GM19467 (cell line): ENCODE measurements around the gene URI1.

Experiments
- ATAC-seq: cut with Tn5 transposase; IDR thresholded peaks from one replicate; pipeline ENCODE4 v1.9.1; 2021; ENCODE audit warnings: mild to moderate bottlenecking, moderate library complexity; ENCODE audit not compliant: unreplicated experiment

The URI1 gene

DNA sequence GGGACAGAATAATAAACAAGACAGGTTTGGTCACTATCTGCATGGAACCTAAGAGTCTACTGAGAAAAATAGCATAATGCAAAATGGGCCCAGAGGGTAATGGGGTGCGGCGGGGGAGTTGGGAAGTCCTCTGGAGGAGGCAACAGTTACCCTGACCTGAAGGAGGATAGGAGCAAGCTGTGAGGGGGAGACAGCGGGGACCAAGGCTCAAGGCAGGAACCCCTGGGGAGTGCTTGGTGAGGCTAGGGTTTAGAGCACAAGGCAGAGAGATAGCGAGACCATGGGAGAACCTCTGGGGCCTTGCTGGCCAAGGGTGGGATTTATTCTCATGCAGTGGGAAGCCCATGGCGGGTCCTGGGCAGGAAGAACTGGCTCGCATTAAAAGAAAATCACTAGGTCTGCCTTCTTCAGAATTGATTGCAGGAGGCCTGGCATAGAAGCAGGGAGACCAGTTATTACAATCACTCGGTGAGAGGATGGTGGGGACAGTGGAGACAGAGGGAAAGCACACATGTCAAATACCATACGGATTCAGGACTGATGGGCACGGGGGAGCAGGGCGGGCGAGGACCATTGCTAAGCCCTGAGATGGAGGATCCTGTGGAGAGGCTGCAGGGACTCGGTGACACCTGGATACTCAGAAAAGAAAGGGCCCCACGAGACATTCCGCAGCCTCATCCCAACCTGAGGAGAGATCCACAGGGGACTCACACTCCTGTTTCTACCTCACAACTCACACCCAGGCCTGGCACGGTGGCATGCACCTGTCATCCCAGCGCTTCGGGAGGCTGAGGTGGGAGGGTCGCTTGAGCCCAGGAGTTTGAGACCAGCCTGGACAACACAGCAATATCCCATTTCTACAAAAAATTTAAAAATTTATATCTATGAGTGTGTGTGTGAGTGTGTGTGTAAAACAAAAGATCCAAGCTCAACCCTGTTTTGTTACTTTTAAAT is 110.4 kb downstream of the URI1 start:
- no peak for ATAC-seq

DNA sequence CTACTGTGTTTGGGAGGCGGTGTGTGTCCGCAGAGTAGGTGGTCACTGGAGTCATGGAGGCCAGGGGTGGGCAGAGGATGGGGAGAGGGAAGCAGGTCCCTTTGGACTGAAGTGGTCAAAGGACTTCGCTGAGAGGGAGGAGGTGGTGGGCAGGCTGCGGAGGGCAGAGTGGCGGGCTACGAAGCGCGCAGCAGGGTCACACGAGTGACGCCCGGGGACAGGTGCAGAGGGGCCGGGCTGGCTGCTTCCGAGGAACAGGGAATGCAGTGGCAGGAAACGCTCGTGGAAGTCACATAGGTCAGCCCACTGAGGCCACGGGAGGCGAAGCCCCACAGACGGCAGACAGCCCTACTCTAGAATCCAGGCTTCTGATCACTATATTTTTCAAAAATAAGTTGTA is 111.5 kb downstream of the URI1 start:
- ATAC-seq: no peak

DNA sequence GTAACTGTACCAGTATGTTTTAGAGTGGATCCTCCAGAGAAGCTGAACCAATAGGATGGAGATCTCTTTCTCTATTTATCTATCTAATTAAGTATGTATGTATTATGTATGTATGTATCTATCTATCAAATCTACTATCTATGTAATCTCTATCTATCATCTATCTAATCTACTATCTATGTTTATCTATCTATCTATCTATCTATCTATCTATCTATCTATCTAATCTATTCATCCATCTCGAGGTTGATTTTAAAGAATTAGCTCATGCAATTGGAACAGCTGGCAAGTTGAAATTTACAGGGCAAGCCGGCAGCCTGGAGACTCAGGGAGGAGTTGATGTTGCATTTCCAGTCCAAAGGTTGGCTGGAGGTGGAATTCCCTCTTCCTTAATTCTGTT is 112.2 kb downstream of the URI1 start:
- ATAC-seq: no peak

DNA sequence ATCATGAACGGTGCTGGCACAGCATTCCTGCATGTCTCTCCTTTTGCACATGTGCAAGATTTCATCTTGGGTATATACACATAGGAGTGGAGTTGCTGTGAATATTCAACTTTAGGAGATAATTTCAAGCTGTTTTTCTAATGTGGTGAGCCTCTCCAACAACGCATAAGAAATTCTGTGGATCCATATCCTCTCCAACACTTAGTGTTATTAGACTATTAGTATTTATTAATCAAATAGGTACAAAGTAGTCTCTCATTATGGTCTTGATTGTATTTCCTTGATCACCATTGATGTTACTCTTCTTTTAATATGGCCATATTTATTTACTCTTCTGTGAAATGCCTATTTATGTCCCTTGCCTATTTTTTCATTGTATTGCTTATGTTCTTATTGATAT is 114.5 kb downstream of the URI1 start:
- no peak for ATAC-seq

DNA sequence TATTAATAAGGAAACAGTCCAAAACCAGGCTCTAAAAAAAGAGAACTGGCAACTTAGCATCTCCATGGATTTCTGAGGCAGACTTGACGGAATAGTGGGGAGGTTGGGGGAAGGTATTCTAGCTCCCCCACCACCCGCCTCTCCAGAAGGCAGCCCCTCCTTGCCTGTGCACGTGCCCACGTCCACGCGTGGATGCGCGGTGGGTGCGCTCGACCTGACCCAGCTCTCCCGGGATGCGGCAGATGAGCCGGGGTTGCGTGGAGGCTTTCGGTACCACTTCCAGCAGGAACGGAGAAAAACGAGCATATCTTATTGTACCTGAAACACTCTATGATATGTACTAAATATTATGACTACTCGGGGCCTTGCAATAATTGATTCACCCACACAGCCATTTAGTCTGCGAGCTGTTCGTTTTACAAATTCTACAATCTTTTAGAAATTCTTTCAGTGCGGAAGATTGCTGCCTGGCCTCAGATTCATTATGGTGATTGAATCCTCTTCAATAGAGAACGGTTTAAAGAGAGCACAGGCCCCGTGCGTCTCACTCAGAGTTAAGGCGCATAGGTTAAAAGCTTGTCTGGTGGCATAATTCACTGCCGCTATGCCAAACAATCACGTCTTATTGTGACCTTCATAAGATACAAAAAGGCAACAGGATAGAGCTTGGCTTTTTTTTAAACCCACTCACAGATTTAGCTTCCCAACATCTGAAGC is 117.9 kb downstream of the URI1 start:
- ATAC-seq: no peak

DNA sequence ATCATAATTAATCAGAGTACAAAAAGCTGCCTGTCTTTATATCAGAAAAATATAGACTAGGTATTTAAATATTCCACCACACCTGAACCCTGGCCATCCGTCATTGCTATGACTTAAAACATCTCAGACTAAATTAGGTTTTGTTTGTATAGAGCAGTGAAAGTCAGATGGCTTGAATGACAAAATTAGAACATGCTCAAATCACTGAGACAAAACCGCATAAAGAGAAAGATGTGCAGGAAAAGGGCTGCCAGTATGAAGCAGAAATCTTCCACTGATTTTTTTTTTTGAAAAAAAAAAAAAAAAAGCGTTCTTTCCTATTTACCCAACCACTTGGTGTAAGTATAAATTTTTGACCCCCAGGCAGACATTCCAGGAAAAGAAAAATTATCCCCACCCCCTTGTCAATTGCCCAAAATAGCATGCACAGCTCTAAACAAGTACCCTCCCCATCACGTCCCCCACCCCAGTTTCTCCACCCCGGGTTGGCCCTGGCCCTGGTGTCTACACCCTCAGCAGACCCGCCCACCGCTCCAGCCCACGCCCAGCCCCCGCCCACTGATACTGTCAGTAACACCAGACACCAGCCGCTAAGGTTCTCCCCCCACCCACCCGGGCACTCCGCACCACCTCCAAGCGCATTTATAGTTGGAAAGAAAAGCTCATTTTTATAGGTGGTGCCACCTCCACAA is 118.6 kb downstream of the URI1 start:
- ATAC-seq: no peak

DNA sequence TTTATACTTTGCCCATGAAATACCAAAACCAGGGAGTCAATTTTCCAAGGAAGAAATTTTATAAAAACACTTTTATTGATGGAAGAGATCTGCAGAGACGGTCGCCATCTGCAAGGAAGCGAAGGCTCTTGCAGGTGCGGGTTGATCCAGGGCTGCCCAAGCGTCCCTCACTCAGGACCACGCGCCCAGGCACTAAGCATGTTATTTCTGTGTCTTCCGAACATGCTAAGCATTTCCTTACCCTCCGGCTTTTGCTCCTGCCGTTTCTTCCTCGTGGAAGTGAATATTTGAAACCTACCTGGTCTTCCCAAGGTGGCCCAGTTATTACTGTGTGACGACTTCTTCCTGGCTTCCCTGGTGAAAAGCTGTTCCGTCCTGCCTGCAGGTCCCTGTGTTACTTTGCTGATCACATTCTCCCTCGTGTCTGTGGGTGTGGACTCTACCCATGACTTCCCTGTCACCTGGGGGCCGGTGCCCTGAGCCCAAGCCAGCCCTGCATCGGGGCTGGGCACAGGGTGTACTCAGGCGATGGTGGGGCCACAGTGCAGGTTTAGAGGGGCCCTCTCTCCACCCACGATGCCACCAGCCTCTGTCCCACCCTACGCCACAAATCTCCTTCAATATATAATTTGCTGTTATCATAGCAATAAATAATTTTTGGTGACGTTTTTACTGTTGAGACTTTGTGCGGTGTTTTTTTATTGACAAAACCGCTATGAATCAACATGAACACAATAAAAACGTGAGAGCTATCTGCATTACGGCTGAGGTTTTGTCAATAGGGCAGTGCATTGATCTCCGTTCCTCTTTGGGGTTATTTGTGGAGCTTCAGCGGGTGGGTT is 119.4 kb downstream of the URI1 start:
- no peak for ATAC-seq

DNA sequence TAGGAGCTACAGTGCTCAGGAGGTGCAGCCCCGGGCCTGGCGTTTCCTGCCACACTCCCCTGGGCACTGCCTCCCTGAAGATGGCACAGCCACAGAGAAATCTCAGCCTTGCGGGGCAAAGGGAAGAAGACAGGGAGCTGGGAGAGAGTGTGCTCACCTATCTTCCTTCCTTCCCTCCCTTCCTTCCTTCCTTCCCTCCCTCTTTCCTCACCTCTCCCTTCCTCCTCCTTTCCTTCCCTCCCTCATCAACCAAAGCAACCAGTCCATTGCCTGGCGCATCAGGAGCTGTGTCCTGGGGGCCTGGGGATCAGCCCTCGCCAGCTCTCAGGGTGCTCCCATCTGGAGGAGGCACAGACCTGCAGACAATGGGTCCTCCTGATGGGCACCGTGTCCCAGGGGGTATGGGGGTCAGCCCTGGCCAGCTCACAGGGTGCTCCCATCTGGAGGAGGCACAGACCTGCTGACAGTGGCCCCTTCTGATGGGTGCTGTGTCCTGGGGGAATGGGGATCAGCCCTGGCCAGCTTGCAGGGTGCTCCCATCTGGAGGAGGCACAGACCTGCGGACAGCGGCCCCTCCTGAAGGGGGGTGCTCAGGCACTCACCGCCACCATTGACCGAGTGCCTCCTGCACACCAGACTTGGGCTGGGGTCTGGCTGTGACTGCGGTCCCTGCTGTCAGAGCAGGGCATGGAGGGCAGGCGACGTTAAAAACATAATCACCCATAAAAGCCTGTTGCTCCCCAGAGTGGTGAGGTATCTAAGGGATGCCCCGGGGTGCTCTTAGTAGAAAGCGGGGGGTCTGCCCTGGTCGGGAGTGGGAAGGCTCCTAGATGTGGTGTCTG is 120.2 kb downstream of the URI1 start:
- no peak for ATAC-seq

DNA sequence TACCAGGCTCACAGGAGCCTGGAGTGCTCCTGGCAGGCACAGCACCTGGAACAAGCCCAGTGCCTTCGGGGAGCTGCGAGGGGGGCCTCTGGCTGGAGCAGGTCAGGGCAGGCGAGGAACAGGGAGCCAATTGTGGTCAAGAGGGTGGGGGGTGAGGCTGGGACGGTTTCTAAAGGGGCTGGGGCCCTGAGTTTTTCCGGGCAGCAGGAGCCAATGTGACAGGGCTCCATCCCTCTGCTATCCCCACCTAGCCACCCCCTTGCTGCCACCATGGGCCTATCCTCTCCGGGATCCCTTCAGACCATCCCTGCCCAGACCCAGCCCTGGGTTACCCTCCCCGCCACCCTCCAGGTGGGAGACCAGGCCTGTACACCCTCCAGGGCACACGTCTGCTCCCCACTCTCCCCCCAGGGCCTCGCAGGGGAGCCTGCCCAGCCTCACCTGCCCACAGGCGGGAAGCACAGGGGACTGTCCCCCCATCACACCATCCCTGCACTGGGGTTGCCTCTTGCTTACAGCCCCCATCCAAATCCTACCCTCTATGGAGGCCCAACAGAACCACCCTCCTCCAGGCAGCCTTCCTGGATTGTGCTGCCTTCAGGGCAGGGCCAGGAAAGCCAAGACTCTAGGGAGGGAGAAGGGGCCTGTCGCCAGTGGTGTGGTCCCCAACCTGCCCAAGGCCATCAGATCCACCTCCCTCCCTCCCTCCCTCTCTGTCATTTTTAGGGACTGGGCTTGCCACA is 121.0 kb downstream of the URI1 start:
- no peak for ATAC-seq

DNA sequence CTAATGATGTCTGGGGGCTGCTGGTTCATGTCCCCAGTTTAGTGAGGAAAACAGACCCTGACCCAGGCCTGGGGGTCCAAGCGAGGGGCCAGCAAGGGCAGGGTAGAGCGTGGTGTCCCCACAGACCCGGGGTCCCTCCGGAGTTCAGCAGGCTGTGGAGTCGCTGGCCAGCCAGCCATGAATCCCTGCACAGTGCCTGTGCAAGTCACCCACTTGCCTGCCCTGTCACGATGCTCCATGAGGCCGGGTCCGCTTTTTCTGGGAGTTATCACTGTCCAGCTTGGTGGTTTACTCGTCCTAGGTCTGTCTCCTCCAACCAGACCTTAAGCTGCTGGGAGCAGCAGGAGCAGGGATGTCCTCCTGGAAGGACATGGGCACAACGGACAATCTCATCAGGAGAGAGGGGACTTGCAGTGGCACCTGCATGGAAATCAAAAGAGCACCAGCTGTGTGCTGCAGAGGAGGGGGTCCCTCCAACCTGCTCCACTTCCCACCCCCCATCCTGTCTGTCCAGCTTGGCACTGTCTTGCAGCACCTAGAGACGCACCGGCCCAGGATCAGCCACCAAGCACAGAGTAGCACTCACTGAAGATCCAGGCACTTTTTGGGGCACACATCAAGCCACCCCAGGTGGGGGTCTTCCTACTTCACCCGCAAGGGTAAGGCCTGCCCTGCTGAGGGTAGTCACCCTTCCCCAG is 121.8 kb downstream of the URI1 start:
- no peak for ATAC-seq

DNA sequence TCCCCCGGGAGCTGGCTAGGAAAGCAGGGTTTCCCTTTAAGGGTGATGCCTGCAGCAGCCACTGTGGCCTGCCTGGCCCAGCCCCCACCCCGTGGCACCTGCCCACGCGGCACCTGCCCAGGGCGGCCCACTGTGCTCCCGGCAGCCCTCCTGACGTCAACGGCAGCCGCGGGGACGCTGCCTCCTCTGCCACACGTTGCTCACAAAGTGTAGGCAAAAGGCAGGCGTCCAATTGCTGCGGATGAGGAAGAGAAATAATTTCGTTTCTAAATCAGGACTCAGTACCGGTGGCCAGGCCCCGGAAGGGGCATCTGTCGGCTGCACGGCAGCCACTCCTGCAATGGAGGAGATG is 122.3 kb downstream of the URI1 start:
- no peak for ATAC-seq

DNA sequence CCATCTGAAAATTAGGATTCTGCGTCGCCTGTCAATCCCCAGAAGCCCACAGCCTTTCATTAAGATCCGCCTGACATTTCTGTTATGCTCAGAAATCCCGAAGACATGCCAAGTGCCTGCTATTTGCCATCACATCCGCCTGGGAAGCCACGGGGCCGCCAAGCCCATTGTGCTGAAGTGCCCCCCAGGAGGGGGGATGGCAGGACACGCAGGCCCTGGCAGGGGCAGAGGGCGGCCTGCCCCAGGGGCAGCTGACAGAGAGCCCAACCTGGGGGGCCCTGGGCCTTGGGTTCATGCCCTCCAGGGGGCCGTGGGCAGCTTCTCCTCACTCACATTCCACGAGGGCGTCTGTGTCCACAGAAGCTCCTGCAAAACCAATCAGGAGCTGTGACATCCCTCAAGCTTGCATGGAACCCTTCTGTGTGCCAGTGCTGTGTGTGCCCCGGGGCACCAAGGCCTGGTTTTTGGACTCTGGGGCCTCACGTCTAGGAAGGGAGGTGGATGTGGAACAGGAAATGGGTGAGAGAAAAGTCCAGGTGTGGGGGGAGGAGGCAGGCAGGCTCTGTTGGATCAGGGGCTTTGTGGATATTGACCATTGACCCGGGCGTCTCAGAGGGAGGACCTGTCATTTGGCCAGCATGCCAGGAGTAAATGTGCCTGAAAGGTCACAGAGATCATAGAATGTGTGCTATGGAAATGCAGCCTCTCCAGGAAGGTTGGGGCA is 122.9 kb downstream of the URI1 start:
- no peak for ATAC-seq

DNA sequence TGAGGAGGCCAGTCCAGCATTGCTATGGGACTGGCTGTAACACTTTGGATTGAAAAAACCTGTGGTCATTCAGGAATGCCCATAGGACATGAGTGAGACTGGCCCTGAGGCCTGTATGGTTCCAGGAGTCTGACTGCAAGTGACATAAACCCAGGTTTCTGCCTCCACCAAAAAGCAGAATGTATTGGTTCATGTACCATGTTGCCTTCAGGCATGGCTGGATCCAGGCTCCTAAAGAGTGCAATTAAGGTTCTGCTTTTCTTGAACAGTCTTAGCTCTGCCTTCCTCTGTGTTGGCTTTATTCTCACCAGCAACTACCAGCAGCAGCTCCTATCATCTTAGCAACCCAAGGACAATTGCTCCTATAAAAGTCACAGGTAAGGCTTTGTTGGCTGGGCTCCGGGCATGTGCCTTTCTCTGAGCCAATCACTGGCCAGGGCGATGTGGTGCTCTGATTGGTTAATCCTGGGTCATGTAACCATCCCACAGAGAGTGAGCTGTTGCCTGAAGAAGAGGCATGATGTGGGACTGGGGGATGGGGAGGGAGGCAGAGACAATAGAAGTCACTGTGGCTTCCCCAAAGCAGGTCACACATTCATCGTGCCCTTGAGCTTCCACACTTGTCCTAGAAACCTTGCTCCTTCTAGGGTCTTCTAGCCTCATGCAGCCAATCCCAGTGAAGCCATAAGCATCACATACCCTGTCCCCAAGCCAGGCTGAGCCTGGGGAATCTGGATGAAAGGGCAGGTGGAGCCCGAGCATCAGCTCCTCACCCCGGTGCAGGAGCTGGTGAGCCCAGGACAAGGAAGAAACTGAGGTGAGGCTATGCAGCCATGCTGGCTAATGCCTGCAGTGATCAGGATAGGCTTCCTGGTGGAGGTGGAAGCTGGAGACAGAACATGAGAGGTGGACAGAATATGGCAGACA is 123.9 kb downstream of the URI1 start:
- ATAC-seq: no peak
